Liver (tissue), 9 donors: ENCODE data around the gene C14orf132. TPM values are rescaled to one million over a fixed set of nuclear protein-coding genes. Genes with fewer than 3 reads are reported as not detected.

Source experiments
- DNase-seq: peaks from one replicate; pipeline ENCODE4 v3.0.0-alpha.2; 2017; ENCODE audit warnings: low spot score
- H3K27ac ChIP-seq, 2 donors: one replicate each; pipeline ENCODE4 v1.7.0; 2013; ENCODE audit warnings: inconsistent platforms in 2 of 2, low read length in 2 of 2, control low read depth in 1 of 2, low read depth in 1 of 2, mild to moderate bottlenecking in 1 of 2
- H3K27me3 ChIP-seq, 4 donors: one replicate each; pipeline versions ENCODE4 v1.6.1 to v1.7.0; 2013; ENCODE audit warnings: low read length in 3 of 4, inconsistent platforms in 1 of 4, mild to moderate bottlenecking in 1 of 4, moderate library complexity in 1 of 4; ENCODE audit not compliant: control insufficient read depth in 4 of 4, insufficient read depth in 4 of 4
- H3K36me3 ChIP-seq, 4 donors: one replicate each; pipeline versions ENCODE4 v1.6.1 to v1.7.0; 2013; ENCODE audit warnings: low read length in 3 of 4, mild to moderate bottlenecking in 3 of 4, low read depth in 1 of 4, moderate library complexity in 1 of 4; ENCODE audit not compliant: control insufficient read depth in 4 of 4, insufficient read depth in 3 of 4
- H3K4me1 ChIP-seq, 4 donors: one replicate each; pipeline versions ENCODE4 v1.6.1 to v1.7.0; 2013; ENCODE audit warnings: low read length in 3 of 4, mild to moderate bottlenecking in 3 of 4, moderate library complexity in 1 of 4; ENCODE audit not compliant: control insufficient read depth in 4 of 4, insufficient read depth in 4 of 4
- H3K4me3 ChIP-seq, 3 donors: one replicate each; pipeline versions ENCODE4 v1.6.1 to v1.7.0; 2013; ENCODE audit warnings: low read length in 3 of 3, control low read depth in 1 of 3, low read depth in 1 of 3, mild to moderate bottlenecking in 1 of 3
- H3K9ac ChIP-seq, 2 donors: one replicate each; pipeline ENCODE4 v1.7.0; 2013; ENCODE audit warnings: low read length in 2 of 2, mild to moderate bottlenecking in 2 of 2, moderate library complexity in 2 of 2, control low read depth in 1 of 2, low read depth in 1 of 2
- H3K9me3 ChIP-seq, 4 donors: one replicate each; pipeline versions ENCODE4 v1.6.1 to v1.7.0; 2013; ENCODE audit warnings: low read length in 3 of 4; ENCODE audit not compliant: control insufficient read depth in 4 of 4
- EGR1 ChIP-seq, 2 donors: IDR thresholded peaks; 2 replicates each; pipeline ENCODE4 v1.6.1; 2016 to 2018; ENCODE audit warnings: antibody characterized with exemption in 2 of 2, low read depth in 2 of 2
- FOXA1 ChIP-seq: IDR thresholded peaks from 2 replicates; pipeline ENCODE4 v1.6.1; 2016; ENCODE audit warnings: antibody characterized with exemption
- FOXA2 ChIP-seq: IDR thresholded peaks from 2 replicates; pipeline ENCODE4 v1.6.1; 2016; ENCODE audit warnings: antibody characterized with exemption
- GABPA ChIP-seq, 2 donors: IDR thresholded peaks in 1 of 2; conservative IDR thresholded peaks in 1 of 2; 2 replicates each; pipeline ENCODE4 v1.6.1; 2016; ENCODE audit warnings: antibody characterized with exemption in 2 of 2, mild to moderate bottlenecking in 1 of 2, moderate library complexity in 1 of 2
- HNF4A ChIP-seq, 2 donors: conservative IDR thresholded peaks; 2 replicates each; pipeline ENCODE4 v1.6.1; 2016; ENCODE audit warnings: antibody characterized with exemption in 2 of 2, mild to moderate bottlenecking in 2 of 2
- HNF4G ChIP-seq: IDR thresholded peaks from 2 replicates; pipeline ENCODE4 v1.6.1; 2016; ENCODE audit warnings: antibody characterized with exemption
- JUND ChIP-seq, 2 donors: IDR thresholded peaks; 2 replicates each; pipeline ENCODE4 v1.6.1; 2016; ENCODE audit warnings: antibody characterized with exemption in 2 of 2
- NR2F2 ChIP-seq: IDR thresholded peaks from 2 replicates; pipeline ENCODE4 v1.6.1; 2016; ENCODE audit warnings: antibody characterized with exemption
- RAD21 ChIP-seq, 2 donors: IDR thresholded peaks; 2 replicates each; pipeline ENCODE4 v1.6.1; 2016; ENCODE audit warnings: antibody characterized with exemption in 2 of 2, mild to moderate bottlenecking in 2 of 2
- RXRA ChIP-seq, 2 donors: IDR thresholded peaks; 2 replicates each; pipeline ENCODE4 v1.6.1; 2017 to 2018; ENCODE audit warnings: antibody characterized with exemption in 2 of 2, mild to moderate bottlenecking in 1 of 2
- SP1 ChIP-seq: IDR thresholded peaks from 2 replicates; pipeline ENCODE4 v1.6.1; 2018; ENCODE audit warnings: antibody characterized with exemption, mild to moderate bottlenecking
- TAF1 ChIP-seq: conservative IDR thresholded peaks from 2 replicates; pipeline ENCODE4 v1.6.1; 2016; ENCODE audit warnings: antibody characterized with exemption, mild to moderate bottlenecking
- YY1 ChIP-seq: IDR thresholded peaks from 2 replicates; pipeline ENCODE4 v1.6.1; 2016; ENCODE audit warnings: antibody characterized with exemption, mild to moderate bottlenecking
- WGBS: extraction: QIAGEN DNeasy Blood & Tissue Kit; methylation state at CpG from one replicate; pipeline ENCODE4 v1.1.7; 2013; 5-methylcytosine and 5-hydroxymethylcytosine counted together
- polyA plus RNA-seq, 2 donors: library from polyadenylated mRNA; stranded (reverse) in 1 of 2; unstranded in 1 of 2; fragments of 200-250 nt in 1 of 2; fragments of >200 nt in 1 of 2; fragmentation: Nextera tagmentation in 1 of 2; extraction: Ambion mirVana in 1 of 2; gene quantifications; one replicate each; pipeline versions ENCODE4 v1.2.1 to v1.2.3, GENCODE V29; 2013 to 2015
- total RNA-seq, 2 donors: library from RNA; depleted of rRNA; stranded (reverse); fragments of >200 nt; gene quantifications; one replicate each; pipeline ENCODE4 v1.2.3, GENCODE V29; 2014
- TF ChIP-seq, protein P1 (sequence below): fragments of 150-350 bp; IDR thresholded peaks from 2 replicates; pipeline ENCODE4 v1.5.1; 2017; ENCODE audit warnings: improper control_type of control experiment, low read depth, low read length; ENCODE audit not compliant: missing input control
- TF ChIP-seq, protein P2 (sequence below): IDR thresholded peaks from 2 replicates; pipeline ENCODE4 v1.6.1; 2016; ENCODE audit warnings: antibody characterized with exemption
- TF ChIP-seq, protein P3 (sequence below): IDR thresholded peaks from 2 replicates; pipeline ENCODE4 v1.6.1; 2016; ENCODE audit warnings: antibody characterized with exemption, mild to moderate bottlenecking
- TF ChIP-seq, protein P4 (sequence below): IDR thresholded peaks from 2 replicates; pipeline ENCODE4 v1.6.1; 2016; ENCODE audit warnings: antibody characterized with exemption
- TF ChIP-seq, protein P5 (sequence below): IDR thresholded peaks from 2 replicates; pipeline ENCODE4 v1.6.1; 2016; ENCODE audit warnings: antibody characterized with exemption
- donor health status: healthy.
- donor health status: healthy.
- donor health status: healthy.
- donor health status: healthy.
- donor health status: healthy.

The C14orf132 gene
- total and polyA plus RNA-seq, 4 donors: 1.8 to 3.0 (median 2.1) TPM

DNA sequence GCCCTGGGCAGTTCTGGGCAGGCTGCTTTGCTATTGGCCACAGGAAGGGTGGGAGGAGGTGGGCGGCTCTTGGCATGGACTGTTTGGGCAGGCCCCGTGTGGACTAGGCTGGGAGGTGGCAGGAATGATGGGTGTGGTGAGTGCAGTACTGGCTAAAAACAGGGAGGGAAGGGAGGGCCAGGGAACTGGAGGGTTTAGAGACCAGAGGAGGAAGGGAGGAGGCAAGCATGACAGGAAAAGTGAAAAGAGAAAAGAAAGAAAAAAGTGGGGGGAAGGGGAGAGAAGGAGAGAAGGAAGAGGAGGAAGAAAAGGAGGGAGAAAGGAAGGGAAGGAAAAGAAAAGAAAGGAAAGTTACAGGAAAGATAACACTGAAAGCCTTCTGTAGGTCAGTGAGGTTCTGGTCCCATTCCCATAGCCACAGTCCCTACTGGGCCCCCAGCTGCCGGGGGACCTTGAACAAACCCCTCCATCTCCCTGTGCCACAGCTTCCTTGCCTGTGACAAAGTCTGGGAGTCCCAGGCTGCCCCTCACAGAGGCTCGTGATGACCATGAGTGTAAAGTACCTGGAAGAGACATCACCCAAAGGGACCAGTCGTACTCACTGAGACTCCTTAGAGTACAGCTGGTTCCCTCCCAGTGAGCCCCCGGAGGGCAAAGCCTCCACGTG lies 1.1 kb upstream of the C14orf132 start:
- Histone ChIP-seq H3K27me3 (no peaks in the 10 kb centered on the region), H3K9ac (no peak overlapping the region), H3K4me1 (peaks cover 2 to 17% (median 12%) of the 10 kb centered on the region in 4 donors), H3K36me3 (no peaks in the 10 kb centered on the region), H3K4me3 (no peak overlapping the region), H3K27ac (no peak overlapping the region), H3K9me3 (no peaks in the 10 kb centered on the region)
- WGBS: 32% methylated on average over 7 of the region's 7 CpGs
- no peak for DNase-seq
- TF ChIP-seq RAD21 (IDR thresholded peaks at IDR 0.05): no peak
- TF ChIP-seq YY1: no peak
- TF ChIP-seq, protein P1, sequence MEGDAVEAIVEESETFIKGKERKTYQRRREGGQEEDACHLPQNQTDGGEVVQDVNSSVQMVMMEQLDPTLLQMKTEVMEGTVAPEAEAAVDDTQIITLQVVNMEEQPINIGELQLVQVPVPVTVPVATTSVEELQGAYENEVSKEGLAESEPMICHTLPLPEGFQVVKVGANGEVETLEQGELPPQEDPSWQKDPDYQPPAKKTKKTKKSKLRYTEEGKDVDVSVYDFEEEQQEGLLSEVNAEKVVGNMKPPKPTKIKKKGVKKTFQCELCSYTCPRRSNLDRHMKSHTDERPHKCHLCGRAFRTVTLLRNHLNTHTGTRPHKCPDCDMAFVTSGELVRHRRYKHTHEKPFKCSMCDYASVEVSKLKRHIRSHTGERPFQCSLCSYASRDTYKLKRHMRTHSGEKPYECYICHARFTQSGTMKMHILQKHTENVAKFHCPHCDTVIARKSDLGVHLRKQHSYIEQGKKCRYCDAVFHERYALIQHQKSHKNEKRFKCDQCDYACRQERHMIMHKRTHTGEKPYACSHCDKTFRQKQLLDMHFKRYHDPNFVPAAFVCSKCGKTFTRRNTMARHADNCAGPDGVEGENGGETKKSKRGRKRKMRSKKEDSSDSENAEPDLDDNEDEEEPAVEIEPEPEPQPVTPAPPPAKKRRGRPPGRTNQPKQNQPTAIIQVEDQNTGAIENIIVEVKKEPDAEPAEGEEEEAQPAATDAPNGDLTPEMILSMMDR: no peak
- no peak for TF ChIP-seq FOXA2
- peak; percentile 37 for TF ChIP-seq SP1

DNA sequence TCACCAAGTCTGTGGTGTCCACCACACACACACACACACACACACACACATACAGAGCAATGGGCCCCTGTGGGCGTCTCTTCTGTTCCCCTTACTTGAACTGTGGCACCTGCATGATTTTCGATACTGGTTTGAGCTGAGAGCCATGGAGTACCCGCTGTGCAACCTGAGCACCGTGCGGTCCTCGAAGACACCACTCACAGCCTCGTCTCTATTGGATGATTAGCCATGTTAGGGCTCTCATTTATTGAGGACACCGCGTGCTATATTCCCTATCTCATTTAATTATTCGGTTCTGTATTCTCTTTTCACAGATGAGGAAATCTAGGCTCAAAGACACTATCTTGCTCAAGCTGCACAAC lies 623 bp upstream of the C14orf132 start:
- TF ChIP-seq RAD21 (IDR thresholded peaks at IDR 0.05): no peak
- TF ChIP-seq, protein P2, sequence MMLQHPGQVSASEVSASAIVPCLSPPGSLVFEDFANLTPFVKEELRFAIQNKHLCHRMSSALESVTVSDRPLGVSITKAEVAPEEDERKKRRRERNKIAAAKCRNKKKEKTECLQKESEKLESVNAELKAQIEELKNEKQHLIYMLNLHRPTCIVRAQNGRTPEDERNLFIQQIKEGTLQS: no peak
- no peak for TF ChIP-seq FOXA1
- TF ChIP-seq YY1: no peak
- no peak for TF ChIP-seq JUND (IDR thresholded peaks at IDR 0.05)
- no peak for TF ChIP-seq GABPA (IDR thresholded peaks at IDR 0.05 in 1 of 2, conservative IDR thresholded peaks at IDR 0.05 in 1 of 2)
- no peak for TF ChIP-seq NR2F2
- TF ChIP-seq HNF4G: no peak
- no peak for TF ChIP-seq HNF4A (conservative IDR thresholded peaks at IDR 0.05)
- TF ChIP-seq, protein P3, sequence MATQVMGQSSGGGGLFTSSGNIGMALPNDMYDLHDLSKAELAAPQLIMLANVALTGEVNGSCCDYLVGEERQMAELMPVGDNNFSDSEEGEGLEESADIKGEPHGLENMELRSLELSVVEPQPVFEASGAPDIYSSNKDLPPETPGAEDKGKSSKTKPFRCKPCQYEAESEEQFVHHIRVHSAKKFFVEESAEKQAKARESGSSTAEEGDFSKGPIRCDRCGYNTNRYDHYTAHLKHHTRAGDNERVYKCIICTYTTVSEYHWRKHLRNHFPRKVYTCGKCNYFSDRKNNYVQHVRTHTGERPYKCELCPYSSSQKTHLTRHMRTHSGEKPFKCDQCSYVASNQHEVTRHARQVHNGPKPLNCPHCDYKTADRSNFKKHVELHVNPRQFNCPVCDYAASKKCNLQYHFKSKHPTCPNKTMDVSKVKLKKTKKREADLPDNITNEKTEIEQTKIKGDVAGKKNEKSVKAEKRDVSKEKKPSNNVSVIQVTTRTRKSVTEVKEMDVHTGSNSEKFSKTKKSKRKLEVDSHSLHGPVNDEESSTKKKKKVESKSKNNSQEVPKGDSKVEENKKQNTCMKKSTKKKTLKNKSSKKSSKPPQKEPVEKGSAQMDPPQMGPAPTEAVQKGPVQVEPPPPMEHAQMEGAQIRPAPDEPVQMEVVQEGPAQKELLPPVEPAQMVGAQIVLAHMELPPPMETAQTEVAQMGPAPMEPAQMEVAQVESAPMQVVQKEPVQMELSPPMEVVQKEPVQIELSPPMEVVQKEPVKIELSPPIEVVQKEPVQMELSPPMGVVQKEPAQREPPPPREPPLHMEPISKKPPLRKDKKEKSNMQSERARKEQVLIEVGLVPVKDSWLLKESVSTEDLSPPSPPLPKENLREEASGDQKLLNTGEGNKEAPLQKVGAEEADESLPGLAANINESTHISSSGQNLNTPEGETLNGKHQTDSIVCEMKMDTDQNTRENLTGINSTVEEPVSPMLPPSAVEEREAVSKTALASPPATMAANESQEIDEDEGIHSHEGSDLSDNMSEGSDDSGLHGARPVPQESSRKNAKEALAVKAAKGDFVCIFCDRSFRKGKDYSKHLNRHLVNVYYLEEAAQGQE: no peak
- TF ChIP-seq, protein P1: no peak
- TF ChIP-seq RXRA (IDR thresholded peaks at IDR 0.05): no peak
- no peak for TF ChIP-seq TAF1
- TF ChIP-seq SP1: no peak
- TF ChIP-seq EGR1 (IDR thresholded peaks at IDR 0.05; ENCODE audit: low read depth in 2 of 2): no peak
- TF ChIP-seq, protein P4, sequence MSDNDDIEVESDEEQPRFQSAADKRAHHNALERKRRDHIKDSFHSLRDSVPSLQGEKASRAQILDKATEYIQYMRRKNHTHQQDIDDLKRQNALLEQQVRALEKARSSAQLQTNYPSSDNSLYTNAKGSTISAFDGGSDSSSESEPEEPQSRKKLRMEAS: no peak
- TF ChIP-seq, protein P5, sequence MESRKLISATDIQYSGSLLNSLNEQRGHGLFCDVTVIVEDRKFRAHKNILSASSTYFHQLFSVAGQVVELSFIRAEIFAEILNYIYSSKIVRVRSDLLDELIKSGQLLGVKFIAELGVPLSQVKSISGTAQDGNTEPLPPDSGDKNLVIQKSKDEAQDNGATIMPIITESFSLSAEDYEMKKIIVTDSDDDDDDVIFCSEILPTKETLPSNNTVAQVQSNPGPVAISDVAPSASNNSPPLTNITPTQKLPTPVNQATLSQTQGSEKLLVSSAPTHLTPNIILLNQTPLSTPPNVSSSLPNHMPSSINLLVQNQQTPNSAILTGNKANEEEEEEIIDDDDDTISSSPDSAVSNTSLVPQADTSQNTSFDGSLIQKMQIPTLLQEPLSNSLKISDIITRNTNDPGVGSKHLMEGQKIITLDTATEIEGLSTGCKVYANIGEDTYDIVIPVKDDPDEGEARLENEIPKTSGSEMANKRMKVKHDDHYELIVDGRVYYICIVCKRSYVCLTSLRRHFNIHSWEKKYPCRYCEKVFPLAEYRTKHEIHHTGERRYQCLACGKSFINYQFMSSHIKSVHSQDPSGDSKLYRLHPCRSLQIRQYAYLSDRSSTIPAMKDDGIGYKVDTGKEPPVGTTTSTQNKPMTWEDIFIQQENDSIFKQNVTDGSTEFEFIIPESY: no peak
- TF ChIP-seq FOXA2: no peak
- Histone ChIP-seq H3K36me3 (no peaks in the 10 kb centered on the region), H3K4me3 (peak overlapping the region in 2 of 3 donors; percentile 25 to 82), H3K27ac (peak overlapping the region in 1 of 2 donors; percentile 6), H3K4me1 (peaks cover 2 to 17% (median 12%) of the 10 kb centered on the region in 4 donors), H3K9me3 (no peaks in the 10 kb centered on the region), H3K9ac (no peak overlapping the region), H3K27me3 (no peaks in the 10 kb centered on the region)
- WGBS: 34% methylated on average over 10 of the region's 10 CpGs
- DNase-seq: no peak
